DND-41 (cell line): Measurements from ENCODE around the gene C12orf56.
"Not testable (repeated sequence)": the region's sequence is repeated elsewhere in the genome, so short reads cannot be mapped to it uniquely, and the experiment has no call there.

Experiments used
- ATAC-seq: fragments of 200-7000 bp; cut with Tn5 transposase; 3 replicates; pipeline ENCODE4 v1.9.1; 2021; ENCODE audit warnings: low read depth; ENCODE audit not compliant: insufficient read depth
- DNase-seq: peaks from one replicate; pipeline ENCODE4 v3.0.0-alpha.2; 2020
- H2AFZ ChIP-seq: 2 replicates; pipeline ENCODE4 v1.6.0; 2012; ENCODE audit warnings: low read depth, low read length
- H3K27ac ChIP-seq: 2 replicates; pipeline ENCODE4 v1.5.1; 2012; ENCODE audit warnings: low read length, inconsistent platforms
- H3K27me3 ChIP-seq: fragments of 200-600 bp; sonication (generic); 2 replicates; pipeline ENCODE4 v1.6.0; 2012; ENCODE audit warnings: low read length, mild to moderate bottlenecking, inconsistent platforms; ENCODE audit not compliant: insufficient read depth, poor library complexity
- H3K36me3 ChIP-seq: 2 replicates; pipeline ENCODE4 v1.5.1; 2012; ENCODE audit warnings: low read length, inconsistent platforms; ENCODE audit not compliant: insufficient read depth
- H3K4me1 ChIP-seq: 2 replicates; pipeline ENCODE4 v1.5.1; 2012; ENCODE audit warnings: mild to moderate bottlenecking, low read length; ENCODE audit not compliant: insufficient read depth
- H3K4me2 ChIP-seq: 2 replicates; pipeline ENCODE4 v1.6.0; 2012; ENCODE audit warnings: mild to moderate bottlenecking, moderate library complexity, low read length, inconsistent platforms; ENCODE audit not compliant: insufficient read depth
- H3K4me3 ChIP-seq, 2 experiments: fragments of 200-600 bp in 1 of 2; shearing (Covaris generic) in 1 of 2; 2 replicates each; pipeline ENCODE4 v1.5.1; 2012 to 2016; ENCODE audit warnings: inconsistent platforms in 2 of 2, low read length in 2 of 2, mild to moderate bottlenecking in 2 of 2, low read depth in 1 of 2, moderate library complexity in 1 of 2
- H3K79me2 ChIP-seq: 2 replicates; pipeline ENCODE4 v1.6.0; 2012; ENCODE audit warnings: low read length, inconsistent platforms; ENCODE audit not compliant: insufficient read depth
- H3K9ac ChIP-seq: 2 replicates; pipeline ENCODE4 v1.6.0; 2012; ENCODE audit warnings: low read depth, mild to moderate bottlenecking, inconsistent platforms, low read length, moderate library complexity
- H3K9me3 ChIP-seq: 2 replicates; pipeline ENCODE4 v1.5.1; 2012; ENCODE audit warnings: low read length, moderate library complexity, mild to moderate bottlenecking, inconsistent platforms; ENCODE audit not compliant: insufficient read depth, severe bottlenecking
- H4K20me1 ChIP-seq: 2 replicates; pipeline ENCODE4 v1.6.0; 2012; ENCODE audit warnings: low read length; ENCODE audit not compliant: insufficient read depth
- EZH2 ChIP-seq: IDR thresholded peaks from 3 replicates; pipeline ENCODE4 v1.6.1; 2012; ENCODE audit warnings: borderline replicate concordance, low read depth, mild to moderate bottlenecking, moderate library complexity, low read length, inconsistent platforms; ENCODE audit not compliant: severe bottlenecking
- TF ChIP-seq, protein P1 (sequence below): IDR thresholded peaks from 2 replicates; pipeline ENCODE4 v1.5.1; 2012; ENCODE audit warnings: borderline replicate concordance, low read length, moderate library complexity, mild to moderate bottlenecking; ENCODE audit not compliant: poor library complexity, severe bottlenecking; ENCODE audit errors: extremely low read depth

C12orf56 gene

DNA sequence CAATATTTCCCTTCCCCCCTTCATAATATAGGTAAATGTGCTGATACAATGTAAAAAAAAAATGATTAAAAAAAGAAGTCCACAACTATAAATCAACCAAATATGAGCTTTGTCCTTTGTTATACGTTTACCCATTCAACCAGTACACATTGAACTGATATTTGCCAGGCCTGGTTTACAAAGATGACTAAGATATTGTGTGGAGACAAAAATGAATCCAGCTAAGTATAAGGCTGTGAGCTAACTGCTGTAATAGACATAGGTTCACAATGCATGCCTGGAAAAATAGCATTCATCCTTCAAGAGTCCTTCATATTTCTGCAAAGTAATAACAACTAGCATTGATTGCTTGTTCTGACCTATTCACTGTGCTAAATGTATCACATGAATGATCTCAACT lies 6.9 kb downstream of the C12orf56 start:
- Histone ChIP-seq H3K27me3 (no peaks in the 10 kb centered on the region), H3K9ac (no peak overlapping the region), H3K4me2 (no peak overlapping the region), H4K20me1 (no peaks in the 10 kb centered on the region), H3K4me3 (no peak overlapping the region), H3K79me2 (no peaks in the 10 kb centered on the region), H2AFZ (no peak overlapping the region), H3K4me1 (peaks cover 27% of the 10 kb centered on the region), H3K36me3 (no peaks in the 10 kb centered on the region), H3K27ac (no peak overlapping the region), H3K9me3 (peaks cover 2% of the 10 kb centered on the region)
- DNase-seq (no peak), ATAC-seq (no peak)
- TF ChIP-seq, protein P1, sequence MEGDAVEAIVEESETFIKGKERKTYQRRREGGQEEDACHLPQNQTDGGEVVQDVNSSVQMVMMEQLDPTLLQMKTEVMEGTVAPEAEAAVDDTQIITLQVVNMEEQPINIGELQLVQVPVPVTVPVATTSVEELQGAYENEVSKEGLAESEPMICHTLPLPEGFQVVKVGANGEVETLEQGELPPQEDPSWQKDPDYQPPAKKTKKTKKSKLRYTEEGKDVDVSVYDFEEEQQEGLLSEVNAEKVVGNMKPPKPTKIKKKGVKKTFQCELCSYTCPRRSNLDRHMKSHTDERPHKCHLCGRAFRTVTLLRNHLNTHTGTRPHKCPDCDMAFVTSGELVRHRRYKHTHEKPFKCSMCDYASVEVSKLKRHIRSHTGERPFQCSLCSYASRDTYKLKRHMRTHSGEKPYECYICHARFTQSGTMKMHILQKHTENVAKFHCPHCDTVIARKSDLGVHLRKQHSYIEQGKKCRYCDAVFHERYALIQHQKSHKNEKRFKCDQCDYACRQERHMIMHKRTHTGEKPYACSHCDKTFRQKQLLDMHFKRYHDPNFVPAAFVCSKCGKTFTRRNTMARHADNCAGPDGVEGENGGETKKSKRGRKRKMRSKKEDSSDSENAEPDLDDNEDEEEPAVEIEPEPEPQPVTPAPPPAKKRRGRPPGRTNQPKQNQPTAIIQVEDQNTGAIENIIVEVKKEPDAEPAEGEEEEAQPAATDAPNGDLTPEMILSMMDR = no peak
- TF ChIP-seq EZH2 = no peak

DNA sequence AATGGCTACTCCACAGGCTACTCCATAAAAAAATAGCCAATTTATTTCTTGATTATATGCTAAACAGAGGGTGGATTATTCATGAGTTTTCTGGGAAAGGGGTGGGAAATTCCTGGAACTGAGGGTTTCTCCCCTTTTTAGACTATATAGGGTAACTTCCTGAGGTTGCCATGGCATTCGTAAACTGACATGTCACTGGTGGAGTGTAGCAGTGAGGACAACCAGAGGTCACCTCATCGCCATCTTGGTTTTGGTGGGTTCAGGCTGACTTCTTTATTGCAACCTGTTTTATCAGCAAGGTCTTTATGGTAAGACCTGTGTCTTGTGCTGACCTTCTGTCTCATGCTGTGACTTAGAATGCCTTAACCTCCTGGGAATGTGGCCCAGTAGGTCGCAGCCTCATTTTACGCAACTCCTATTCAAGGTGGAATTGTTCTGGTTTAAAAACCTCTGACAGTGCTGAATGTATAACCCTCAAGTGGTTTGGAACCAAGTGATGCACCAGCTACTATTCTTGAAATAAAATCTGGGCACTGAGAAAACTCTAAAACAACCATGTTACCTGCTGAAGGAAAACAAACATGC lies 27.7 kb downstream of the C12orf56 start:
- Histone ChIP-seq H3K4me2 (no peak overlapping the region), H3K4me3 (no peak overlapping the region), H2AFZ (no peak overlapping the region), H3K79me2 (no peaks in the 10 kb centered on the region), H3K36me3 (no peaks in the 10 kb centered on the region), H3K4me1 (no peaks in the 10 kb centered on the region), H4K20me1 (no peaks in the 10 kb centered on the region), H3K27ac (no peak overlapping the region), H3K9me3 (no peaks in the 10 kb centered on the region), H3K9ac (no peak overlapping the region), H3K27me3 (no peaks in the 10 kb centered on the region)
- no peak for TF ChIP-seq EZH2
- TF ChIP-seq, protein P1 = no peak
- DNase-seq (no peak), ATAC-seq (no peak)

DNA sequence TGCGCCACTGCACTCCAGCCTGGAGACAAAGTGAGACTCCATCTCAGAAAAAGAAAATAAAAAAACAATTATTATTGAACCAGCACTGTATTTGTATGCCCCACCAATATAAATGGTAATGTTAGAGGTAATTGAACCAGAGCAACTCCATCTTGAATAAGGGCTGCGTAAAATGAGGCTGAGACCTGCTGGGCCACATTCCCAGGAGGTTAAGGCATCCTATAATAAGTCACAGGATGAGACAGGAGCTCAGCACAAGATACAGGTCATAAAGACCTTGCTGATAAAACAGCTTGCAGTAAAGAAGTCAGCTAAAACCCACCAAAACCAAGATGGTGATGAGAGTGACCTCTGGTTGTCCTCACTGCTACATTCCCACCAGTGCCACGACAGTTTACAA lies 29.4 kb downstream of the C12orf56 start:
- not testable (repeated sequence) for H3K36me3 ChIP-seq, H4K20me1 ChIP-seq, H3K9me3 ChIP-seq, ATAC-seq, H3K79me2 ChIP-seq, H2AFZ ChIP-seq, H3K4me1 ChIP-seq, H3K9ac ChIP-seq, H3K27me3 ChIP-seq, DNase-seq, H3K4me2 ChIP-seq, H3K4me3 ChIP-seq, H3K27ac ChIP-seq

DNA sequence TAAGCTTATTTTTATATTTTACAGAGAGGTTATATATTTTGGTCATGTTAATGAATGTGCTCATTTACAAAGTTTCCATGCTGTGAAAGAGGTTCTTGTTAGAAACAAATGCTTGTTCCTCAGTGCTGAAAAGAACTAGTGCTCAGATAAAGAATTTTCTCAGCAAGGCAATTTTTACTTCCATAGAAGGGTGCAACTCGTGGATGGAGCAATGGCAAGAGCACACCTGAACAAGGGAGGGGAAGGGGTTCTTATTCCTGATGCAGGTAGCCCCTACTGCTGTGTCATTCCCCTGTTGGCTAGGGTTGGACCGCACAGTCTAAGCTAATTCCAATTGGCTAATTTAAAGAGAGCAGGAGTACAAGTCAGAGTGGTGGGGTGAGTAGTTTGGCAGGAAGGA lies 34.3 kb downstream of the C12orf56 start:
- not testable (repeated sequence) for H3K36me3 ChIP-seq, H3K27me3 ChIP-seq, H3K9me3 ChIP-seq, ATAC-seq, H4K20me1 ChIP-seq, H3K27ac ChIP-seq, H3K4me1 ChIP-seq, H3K9ac ChIP-seq, H3K4me3 ChIP-seq, DNase-seq, H3K79me2 ChIP-seq, H3K4me2 ChIP-seq, H2AFZ ChIP-seq
